ENCODE measurements around the gene ATG9B. TPM values are rescaled to one million over a fixed set of nuclear protein-coding genes. Genes with fewer than 3 reads are reported as not detected.

ATG9B gene
- polyA plus RNA-seq, 1 of the 3 experiments (the other 2 are of a cell fraction) = 0.67 TPM

DNA sequence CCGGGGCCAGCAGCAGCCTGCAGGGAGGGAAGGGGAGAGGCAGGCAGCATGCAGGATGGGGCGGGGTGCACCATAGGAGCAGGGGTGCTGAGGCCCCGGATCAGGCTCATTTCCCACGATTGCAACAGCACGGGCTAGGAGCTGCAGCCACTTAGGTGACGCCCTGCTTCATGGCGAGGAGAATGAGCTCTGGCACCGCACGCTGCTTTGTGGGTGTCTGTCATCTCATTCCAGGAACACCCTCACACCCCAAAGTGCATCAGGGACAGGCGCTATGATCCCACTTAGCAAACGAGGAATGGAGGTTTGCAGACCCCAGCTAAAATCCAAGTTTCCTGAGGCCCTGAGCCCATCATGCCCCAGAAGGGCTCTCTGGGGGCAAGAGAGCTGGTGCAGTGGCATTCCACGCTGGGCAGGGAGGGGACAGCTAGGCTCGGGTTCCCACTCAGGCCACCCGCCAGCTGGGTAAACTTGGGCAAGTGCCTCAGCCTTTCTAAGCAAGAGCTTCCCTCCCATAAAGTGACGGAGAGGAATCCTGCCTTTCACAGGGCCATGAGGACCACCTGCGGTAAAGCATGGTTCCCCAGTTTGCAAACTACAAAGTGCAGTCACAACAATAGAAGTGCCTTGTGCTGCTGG, 55.4 kb downstream of the ATG9B start:
- H3K9ac ChIP-seq = no peak overlapping the region
- H3F3A ChIP-seq (replicated peaks; ENCODE audit: insufficient read depth) = no peaks in the 10 kb centered on the region
- TF ChIP-seq MXI1 (IDR thresholded peaks at IDR 0.05; ENCODE audit: low read depth, low read length) = no peak
- TF ChIP-seq RXRA (IDR thresholded peaks at IDR 0.05; ENCODE audit: borderline replicate concordance, low read depth) = no peak
- TF ChIP-seq, protein P1, sequence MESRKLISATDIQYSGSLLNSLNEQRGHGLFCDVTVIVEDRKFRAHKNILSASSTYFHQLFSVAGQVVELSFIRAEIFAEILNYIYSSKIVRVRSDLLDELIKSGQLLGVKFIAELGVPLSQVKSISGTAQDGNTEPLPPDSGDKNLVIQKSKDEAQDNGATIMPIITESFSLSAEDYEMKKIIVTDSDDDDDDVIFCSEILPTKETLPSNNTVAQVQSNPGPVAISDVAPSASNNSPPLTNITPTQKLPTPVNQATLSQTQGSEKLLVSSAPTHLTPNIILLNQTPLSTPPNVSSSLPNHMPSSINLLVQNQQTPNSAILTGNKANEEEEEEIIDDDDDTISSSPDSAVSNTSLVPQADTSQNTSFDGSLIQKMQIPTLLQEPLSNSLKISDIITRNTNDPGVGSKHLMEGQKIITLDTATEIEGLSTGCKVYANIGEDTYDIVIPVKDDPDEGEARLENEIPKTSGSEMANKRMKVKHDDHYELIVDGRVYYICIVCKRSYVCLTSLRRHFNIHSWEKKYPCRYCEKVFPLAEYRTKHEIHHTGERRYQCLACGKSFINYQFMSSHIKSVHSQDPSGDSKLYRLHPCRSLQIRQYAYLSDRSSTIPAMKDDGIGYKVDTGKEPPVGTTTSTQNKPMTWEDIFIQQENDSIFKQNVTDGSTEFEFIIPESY (IDR thresholded peaks at IDR 0.05; ENCODE audit: borderline replicate concordance, low read depth) = no peak
- no peak overlapping the region for H3K4me3 ChIP-seq (ENCODE audit: low read depth in 2 of 2, low read length in 1 of 2)
- ChIA-PET POLR2A (interaction anchor here (1.4 to 4.3 kb wide), 2 partner anchors 11 to 20 kb away, joined by 3 to 26 read pairs; no protein-coding TSS in a partner anchor), CTCF (interaction anchor here (0.6 to 27.1 kb wide), 16 partner anchors 8 to 767 kb away, joined by 3 to 761 read pairs (median 6); no protein-coding TSS in a partner anchor)
- H3K36me3 ChIP-seq (replicated peaks in 1 of 2; ENCODE audit: control insufficient read depth in 1 of 2, insufficient read depth in 2 of 2, low read length in 1 of 2) = no peaks in the 10 kb centered on the region
- H3K27ac ChIP-seq (ENCODE audit: low read depth in 2 of 2, low read length in 1 of 2) = peak overlapping the region in 1 of 2 experiments; percentile 100; a peak in 1 of 4 replicates
- DNase-seq = no peak
- no peaks in the 10 kb centered on the region for H3K79me2 ChIP-seq (ENCODE audit: insufficient read depth)
- WGBS (ENCODE audit: low lambda C conversion rate) = 60% methylated on average over 15 of the region's 16 CpGs
- H3K9me2 ChIP-seq = no peaks in the 10 kb centered on the region
- H2AFZ ChIP-seq (ENCODE audit: low read depth) = no peak overlapping the region
- no peaks in the 10 kb centered on the region for H3K9me3 ChIP-seq
- H3K4me1 ChIP-seq (ENCODE audit: control insufficient read depth in 1 of 2, insufficient read depth in 2 of 2, low read depth in 1 of 2, low read length in 1 of 2) = peaks cover 0 to 94% of the 10 kb centered on the region in 2 experiments; a peak in 2 of 4 replicates
- peaks cover 71% of the 10 kb centered on the region for H3K27me3 ChIP-seq (ENCODE audit: insufficient read depth)
- H3K4me2 ChIP-seq = no peak overlapping the region
- H4K20me1 ChIP-seq (ENCODE audit: insufficient read depth) = no peaks in the 10 kb centered on the region

DNA sequence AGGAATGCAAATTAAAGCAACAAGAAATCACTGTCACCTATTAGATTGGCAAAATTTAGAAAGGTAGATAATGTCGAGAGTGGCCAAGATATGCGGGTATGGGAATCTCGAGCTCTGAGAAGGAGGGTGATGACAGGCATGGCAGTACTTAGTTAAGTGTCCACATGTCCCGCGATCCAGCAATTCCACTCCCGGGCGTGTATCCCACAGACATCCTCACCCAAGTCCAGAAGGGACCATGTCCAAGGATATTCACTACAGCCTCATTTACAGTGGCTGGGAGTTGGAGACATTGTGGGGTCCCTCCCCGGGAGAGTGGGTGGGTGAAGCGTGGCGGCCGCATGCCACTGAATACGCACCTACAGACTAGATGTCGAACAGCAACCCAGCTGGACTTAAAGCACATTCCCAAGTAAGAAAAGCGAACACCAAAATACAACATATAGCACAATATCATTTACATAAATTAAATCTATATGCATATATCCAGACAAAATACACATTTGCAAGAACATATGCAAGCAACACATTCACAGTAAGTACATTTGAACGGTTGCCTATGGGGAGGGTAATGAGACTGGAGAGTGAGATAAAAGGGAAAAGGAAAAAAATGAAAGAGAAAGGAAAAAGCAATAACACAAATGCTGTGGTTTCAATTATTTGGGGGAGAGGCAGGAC, 56.1 kb downstream of the ATG9B start:
- no peaks in the 10 kb centered on the region for H4K20me1 ChIP-seq (ENCODE audit: insufficient read depth)
- no peaks in the 10 kb centered on the region for H3F3A ChIP-seq (replicated peaks; ENCODE audit: insufficient read depth)
- no peak overlapping the region for H2AFZ ChIP-seq (ENCODE audit: low read depth)
- H3K4me1 ChIP-seq (ENCODE audit: control insufficient read depth in 1 of 2, insufficient read depth in 2 of 2, low read depth in 1 of 2, low read length in 1 of 2) = peaks cover 0 to 94% of the 10 kb centered on the region in 2 experiments; a peak in 2 of 4 replicates
- TF ChIP-seq, protein P2, sequence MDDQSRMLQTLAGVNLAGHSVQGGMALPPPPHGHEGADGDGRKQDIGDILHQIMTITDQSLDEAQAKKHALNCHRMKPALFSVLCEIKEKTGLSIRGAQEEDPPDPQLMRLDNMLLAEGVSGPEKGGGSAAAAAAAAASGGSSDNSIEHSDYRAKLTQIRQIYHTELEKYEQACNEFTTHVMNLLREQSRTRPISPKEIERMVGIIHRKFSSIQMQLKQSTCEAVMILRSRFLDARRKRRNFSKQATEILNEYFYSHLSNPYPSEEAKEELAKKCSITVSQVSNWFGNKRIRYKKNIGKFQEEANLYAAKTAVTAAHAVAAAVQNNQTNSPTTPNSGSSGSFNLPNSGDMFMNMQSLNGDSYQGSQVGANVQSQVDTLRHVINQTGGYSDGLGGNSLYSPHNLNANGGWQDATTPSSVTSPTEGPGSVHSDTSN (IDR thresholded peaks at IDR 0.05) = no peak
- TF ChIP-seq, protein P3, sequence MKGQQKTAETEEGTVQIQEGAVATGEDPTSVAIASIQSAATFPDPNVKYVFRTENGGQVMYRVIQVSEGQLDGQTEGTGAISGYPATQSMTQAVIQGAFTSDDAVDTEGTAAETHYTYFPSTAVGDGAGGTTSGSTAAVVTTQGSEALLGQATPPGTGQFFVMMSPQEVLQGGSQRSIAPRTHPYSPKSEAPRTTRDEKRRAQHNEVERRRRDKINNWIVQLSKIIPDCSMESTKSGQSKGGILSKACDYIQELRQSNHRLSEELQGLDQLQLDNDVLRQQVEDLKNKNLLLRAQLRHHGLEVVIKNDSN (IDR thresholded peaks at IDR 0.05; ENCODE audit: borderline replicate concordance, low read depth) = no peak
- TF ChIP-seq CHD2 (IDR thresholded peaks at IDR 0.05; ENCODE audit: low read length, partially characterized antibody) = no peak
- no peak for TF ChIP-seq MXI1 (IDR thresholded peaks at IDR 0.05; ENCODE audit: low read depth, low read length)
- TF ChIP-seq EP300 (IDR thresholded peaks at IDR 0.05; ENCODE audit: borderline replicate concordance in 1 of 2, low read depth in 1 of 2, low read length in 1 of 2) = no peak
- no peak for TF ChIP-seq GABPA (IDR thresholded peaks at IDR 0.05; ENCODE audit: low read depth)
- no peak for TF ChIP-seq MEF2A (IDR thresholded peaks at IDR 0.05; ENCODE audit: borderline replicate concordance, low read depth)
- TF ChIP-seq EZH2phosphoT487 (IDR thresholded peaks at IDR 0.05; ENCODE audit: borderline replicate concordance, low read depth) = no peak
- no peak for TF ChIP-seq RAD21 (IDR thresholded peaks at IDR 0.05; ENCODE audit: low read length)
- TF ChIP-seq, protein P4, sequence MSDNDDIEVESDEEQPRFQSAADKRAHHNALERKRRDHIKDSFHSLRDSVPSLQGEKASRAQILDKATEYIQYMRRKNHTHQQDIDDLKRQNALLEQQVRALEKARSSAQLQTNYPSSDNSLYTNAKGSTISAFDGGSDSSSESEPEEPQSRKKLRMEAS (IDR thresholded peaks at IDR 0.05; ENCODE audit: low read depth) = no peak
- no peak for TF ChIP-seq ELF1 (IDR thresholded peaks at IDR 0.05)
- TF ChIP-seq NRF1 (IDR thresholded peaks at IDR 0.05; ENCODE audit: low read depth, low read length) = no peak
- TF ChIP-seq RFX5 (IDR thresholded peaks at IDR 0.05; ENCODE audit: low read length) = no peak
- TF ChIP-seq RCOR1 (IDR thresholded peaks at IDR 0.05; ENCODE audit: low read length) = no peak
- no peak for TF ChIP-seq GATA2 (CRISPR knock-in tag; IDR thresholded peaks at IDR 0.05)
- no peak for TF ChIP-seq FOSL2 (IDR thresholded peaks at IDR 0.05; ENCODE audit: borderline replicate concordance, low read depth)
- TF ChIP-seq FOXJ3 (CRISPR knock-in tag; IDR thresholded peaks at IDR 0.05) = no peak
- CTCF ChIA-PET = interaction anchor here (0.6 to 27.1 kb wide), 13 partner anchors 9 to 768 kb away, joined by 3 to 761 read pairs (median 8); no protein-coding TSS in a partner anchor
- DNase-seq = no peak
- H3K9ac ChIP-seq = no peak overlapping the region
- H3K36me3 ChIP-seq (replicated peaks in 1 of 2; ENCODE audit: control insufficient read depth in 1 of 2, insufficient read depth in 2 of 2, low read length in 1 of 2) = no peaks in the 10 kb centered on the region
- no peak overlapping the region for H3K4me3 ChIP-seq (ENCODE audit: low read depth in 2 of 2, low read length in 1 of 2)
- no peak overlapping the region for H3K4me2 ChIP-seq
- H3K9me3 ChIP-seq = no peaks in the 10 kb centered on the region
- H3K27me3 ChIP-seq (ENCODE audit: insufficient read depth) = peaks cover 66% of the 10 kb centered on the region
- peak overlapping the region in 1 of 2 experiments; percentile 62; a peak in 2 of 4 replicates for H3K27ac ChIP-seq (ENCODE audit: low read depth in 2 of 2, low read length in 1 of 2)
- POLR2A ChIA-PET = interaction anchor here (4.3 kb wide), 1 partner anchor 12 kb away, joined by 26 read pairs; no protein-coding TSS in a partner anchor
- 75% methylated on average over 15 of the region's 15 CpGs for WGBS (ENCODE audit: low lambda C conversion rate)
- no peaks in the 10 kb centered on the region for H3K9me2 ChIP-seq
- H3K79me2 ChIP-seq (ENCODE audit: insufficient read depth) = no peaks in the 10 kb centered on the region
